Right cardiac atrium (tissue), 5 donors: ENCODE measurements around the gene CCDC92. TPM values are rescaled to one million over a fixed set of nuclear protein-coding genes. Genes with fewer than 3 reads are reported as not detected.

Experiments used
- ATAC-seq, 2 donors: fragments of 200-7000 bp; cut with Tn5 transposase; one replicate each; pipeline versions ENCODE4 v1.8.0 to v1.9.1; 2020; ENCODE audit warnings: moderate library complexity in 2 of 2, mild to moderate bottlenecking in 1 of 2
- DNase-seq, 3 donors: peaks; one replicate each; pipeline ENCODE4 v3.0.0-alpha.2; 2020
- H3K27ac ChIP-seq: one replicate; pipeline ENCODE4 v1.5.1; 2013; ENCODE audit warnings: mild to moderate bottlenecking, low read length, control low read depth, moderate library complexity
- H3K27me3 ChIP-seq: one replicate; pipeline ENCODE4 v1.6.1; 2013; ENCODE audit not compliant: control insufficient read depth, insufficient read depth
- H3K4me1 ChIP-seq: one replicate; pipeline ENCODE4 v1.6.1; 2013; ENCODE audit warnings: low read length; ENCODE audit not compliant: control insufficient read depth, insufficient read depth
- H3K4me3 ChIP-seq: one replicate; pipeline ENCODE4 v1.5.1; 2013; ENCODE audit warnings: low read length, control low read depth
- H3K9me3 ChIP-seq: one replicate; pipeline ENCODE4 v1.6.1; 2013; ENCODE audit warnings: low read length; ENCODE audit not compliant: control insufficient read depth
- WGBS: extraction: QIAGEN DNeasy Blood & Tissue Kit; methylation state at CpG from one replicate; pipeline ENCODE4 v1.1.7; 2013; 5-methylcytosine and 5-hydroxymethylcytosine counted together
- intact Hi-C, 4 donors: fragments of 100-400 bp; cut with DNase I; formaldehyde crosslinking; loops; one replicate each; pipeline versions ENCODE4 v1.11.0 to v1.14.0; 2022 to 2023
- polyA plus RNA-seq: library from polyadenylated mRNA; stranded (reverse); fragments of 200-250 nt; gene quantifications from one replicate; pipeline ENCODE4 v1.2.3, GENCODE V29; 2013
- total RNA-seq, 4 donors: library from RNA; stranded (reverse); fragmentation: NEBNext Ultra II Directional; extraction: Animal tissue kit (Norgen Biotek cat#: 25700); gene quantifications; one replicate each; pipeline ENCODE4 v1.2.1, GENCODE V29; 2021
- donor health status: healthy with polysubstance abuse.
- donor health status: DM: no; HTN: yes; CAD: no.
- donor health status: DM: no; HTN: no; CAD: no.
- donor health status: DM: no; HTN: yes; CAD: no; lungs with severe emphysema.
- donor health status: DM: yes; HTN: yes; CAD: no.

CCDC92 gene
- total and polyA plus RNA-seq, 5 donors = 47.5 to 80.0 (median 53.0) TPM

DNA sequence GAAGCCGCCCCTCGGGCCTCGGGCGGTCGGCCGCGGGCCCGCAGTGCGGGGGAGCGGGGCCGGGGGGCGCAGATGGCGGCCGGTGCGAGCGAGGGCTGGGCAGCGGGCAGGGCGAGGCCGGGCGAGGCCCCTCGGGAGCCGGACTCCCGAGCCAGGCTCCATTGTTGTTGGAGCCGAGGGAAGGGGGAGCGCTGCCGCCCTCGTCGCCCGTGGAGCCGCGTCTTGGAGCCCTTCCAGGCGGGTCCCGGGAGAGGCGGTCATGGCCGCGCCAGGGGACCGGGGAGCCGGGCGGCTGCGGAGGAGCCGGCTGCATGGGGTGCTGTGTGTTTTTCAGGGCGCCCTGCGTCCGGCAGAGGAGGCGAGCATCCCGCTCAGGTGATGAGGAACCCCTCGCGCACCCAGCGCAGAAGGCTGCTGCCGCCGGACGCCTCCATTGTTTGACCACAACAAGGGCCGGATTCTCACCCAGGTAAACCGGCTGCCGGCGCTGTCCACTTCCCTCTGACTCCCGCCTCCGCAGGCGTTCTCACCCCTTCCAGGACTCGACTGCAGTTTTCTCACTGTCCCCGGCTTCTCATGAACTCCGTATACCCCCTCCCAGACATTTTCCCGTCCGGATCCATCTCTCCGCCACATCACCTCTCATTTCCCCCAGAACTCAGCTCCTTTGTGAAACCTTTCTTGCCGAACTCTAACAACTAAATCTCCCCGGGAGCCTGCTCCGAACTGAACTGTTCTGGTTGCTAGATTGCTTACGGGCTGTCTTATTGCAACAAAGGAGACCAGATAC lies 1.1 kb upstream of the CCDC92 start:
- H3K9me3 ChIP-seq = no peaks in the 10 kb centered on the region
- DNase-seq = peak; percentile 59 to 85 (median 81)
- H3K27ac ChIP-seq = peak overlapping the region; percentile 77
- ATAC-seq = peak; percentile 4 to 12
- H3K4me3 ChIP-seq = peak overlapping the region; percentile 97
- intact Hi-C loops = no loop called here
- H3K27me3 ChIP-seq = no peaks in the 10 kb centered on the region
- 1% methylated on average over 69 of the region's 69 CpGs for WGBS
- peaks cover 2% of the 10 kb centered on the region for H3K4me1 ChIP-seq

DNA sequence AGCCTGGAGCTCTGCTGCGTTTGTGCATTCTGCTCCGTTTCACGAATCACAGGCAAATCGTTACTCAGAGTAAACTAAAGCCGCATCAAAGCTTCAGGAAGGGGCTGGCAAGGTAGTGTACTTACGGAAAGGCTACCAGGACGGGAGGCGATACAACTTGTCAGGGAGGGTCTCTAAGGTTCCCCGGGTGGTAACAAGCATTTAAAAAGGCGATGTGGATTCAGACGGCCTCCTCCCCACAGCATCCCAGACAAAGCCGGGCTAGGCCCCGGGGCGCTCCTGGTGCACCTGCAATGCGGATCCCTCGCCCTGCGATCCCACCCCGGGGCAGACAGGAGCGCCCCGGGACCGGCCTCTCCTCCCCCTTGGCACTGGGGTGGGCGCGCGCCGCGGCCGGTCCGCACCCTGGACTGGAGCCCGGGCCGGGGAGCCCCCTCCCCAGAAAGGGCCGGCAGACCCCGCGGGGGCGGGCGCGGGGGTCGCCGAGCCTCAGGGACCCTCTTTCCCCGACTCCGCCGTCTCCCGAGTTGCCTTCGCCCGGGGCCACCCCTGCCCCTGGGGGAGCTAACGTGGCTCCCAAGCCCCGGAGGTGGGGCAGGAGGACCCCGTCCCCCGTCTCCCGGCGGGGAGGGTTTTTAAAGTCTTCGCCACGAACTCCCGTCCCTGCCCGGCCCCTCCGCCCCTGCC lies 718 bp downstream of the CCDC92 start:
- ATAC-seq = peak; percentile 8 to 10
- DNase-seq = peak in 2 of 3 donors; percentile 30 to 70
- intact Hi-C loops = no loop called here
- peak overlapping the region; percentile 71 for H3K27ac ChIP-seq
- H3K4me1 ChIP-seq = peaks cover 2% of the 10 kb centered on the region
- WGBS = 1% methylated on average over 55 of the region's 55 CpGs
- no peaks in the 10 kb centered on the region for H3K27me3 ChIP-seq
- H3K9me3 ChIP-seq = no peaks in the 10 kb centered on the region
- peak overlapping the region; percentile 97 for H3K4me3 ChIP-seq

DNA sequence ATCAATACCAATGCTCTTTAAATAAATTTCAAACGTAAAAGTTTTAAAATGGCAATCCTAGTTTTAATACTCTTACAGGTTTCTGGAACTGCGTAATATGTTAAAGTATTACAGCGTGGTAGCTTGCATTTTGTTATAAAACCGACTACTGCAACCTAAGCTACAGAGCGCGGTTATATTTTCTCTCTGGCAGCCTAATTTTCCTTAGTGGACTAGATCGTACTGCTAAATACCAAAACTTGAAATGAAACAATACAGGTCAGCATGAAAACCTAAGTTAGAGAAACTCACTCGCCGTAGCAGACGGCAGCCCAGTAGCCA lies 1.2 kb downstream of the CCDC92 start:
- H3K27ac ChIP-seq = peak overlapping the region; percentile 71
- peak overlapping the region; percentile 97 for H3K4me3 ChIP-seq
- H3K27me3 ChIP-seq = no peaks in the 10 kb centered on the region
- intact Hi-C loops = no loop called here
- DNase-seq (no peak), ATAC-seq (no peak)
- peaks cover 7% of the 10 kb centered on the region for H3K4me1 ChIP-seq
- WGBS = 30% methylated on average over 10 of the region's 10 CpGs
- no peaks in the 10 kb centered on the region for H3K9me3 ChIP-seq

DNA sequence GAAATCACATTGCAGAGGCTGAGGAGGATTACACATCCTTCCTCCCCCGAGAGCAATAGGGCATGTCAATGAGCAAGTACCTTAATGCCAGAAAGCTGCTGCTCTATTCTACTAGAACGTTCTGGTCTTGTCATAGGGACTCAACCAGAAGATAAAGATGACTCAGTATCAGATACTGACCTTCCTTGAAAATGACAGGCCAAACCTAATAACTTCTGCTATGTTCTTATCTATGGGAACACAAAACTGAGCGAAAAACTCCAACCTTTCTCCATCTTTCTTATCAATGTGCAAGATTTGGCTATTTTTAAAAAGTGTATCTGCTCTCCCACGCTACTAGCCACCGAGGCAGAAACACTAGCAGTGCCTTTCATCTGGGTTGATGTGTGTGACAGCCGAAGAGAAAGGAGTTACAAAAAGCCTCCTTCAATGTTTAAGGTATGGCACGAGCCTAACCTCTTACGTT lies 5.5 kb downstream of the CCDC92 start:
- H3K9me3 ChIP-seq = no peaks in the 10 kb centered on the region
- no peak overlapping the region for H3K27ac ChIP-seq
- H3K4me3 ChIP-seq = no peak overlapping the region
- intact Hi-C loops = no loop called here
- WGBS = 78% methylated on average over 8 of the region's 8 CpGs
- H3K4me1 ChIP-seq = peaks cover 5% of the 10 kb centered on the region
- ATAC-seq = peak in 1 of 2 donors; percentile 10
- no peak for DNase-seq
- H3K27me3 ChIP-seq = no peaks in the 10 kb centered on the region

DNA sequence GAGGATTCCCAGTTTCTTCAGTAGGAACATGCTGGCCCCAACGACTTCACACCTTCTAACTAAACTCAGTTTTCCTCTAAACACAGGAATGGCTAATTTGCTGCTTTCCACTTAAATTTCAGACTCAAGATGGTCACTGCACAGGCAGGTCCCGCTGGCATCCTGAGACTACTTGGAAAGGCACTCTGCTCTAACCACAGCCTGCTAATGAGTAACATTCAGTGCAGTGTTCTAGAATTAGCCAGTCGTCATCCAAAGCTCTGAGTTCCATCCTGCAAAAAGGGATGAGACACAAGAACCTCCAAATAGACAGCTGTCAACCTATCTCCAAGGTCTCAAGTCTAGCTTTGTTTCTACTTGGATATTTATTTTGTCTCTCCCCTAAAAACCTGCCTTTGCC lies 6.0 kb downstream of the CCDC92 start:
- H3K27ac ChIP-seq = no peak overlapping the region
- peaks cover 8% of the 10 kb centered on the region for H3K4me1 ChIP-seq
- no peak overlapping the region for H3K4me3 ChIP-seq
- ATAC-seq = no peak
- intact Hi-C loops = no loop called here
- no peak for DNase-seq
- WGBS = 82% methylated on average over 3 of the region's 3 CpGs
- no peaks in the 10 kb centered on the region for H3K9me3 ChIP-seq
- H3K27me3 ChIP-seq = no peaks in the 10 kb centered on the region

DNA sequence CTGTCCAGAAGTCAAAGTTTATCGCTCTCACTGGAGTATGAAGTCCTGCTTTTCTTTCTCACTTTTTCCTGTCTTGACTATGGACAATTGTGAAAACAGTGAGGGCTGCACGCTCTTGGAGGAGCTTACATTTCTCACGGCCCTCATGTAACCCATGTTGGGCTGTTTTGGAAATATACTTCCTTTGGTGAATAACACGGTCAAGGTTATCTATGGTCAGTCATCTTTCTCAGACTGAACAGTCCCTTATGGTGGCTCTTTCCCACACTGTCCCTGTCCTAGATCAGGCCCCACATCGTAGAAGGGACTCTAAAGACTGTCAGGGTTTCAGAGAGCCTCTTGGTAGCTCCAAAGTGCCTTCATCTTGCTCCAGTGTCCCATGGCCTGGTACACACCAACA lies 7.2 kb downstream of the CCDC92 start:
- intact Hi-C loops = no loop called here
- no peak overlapping the region for H3K4me3 ChIP-seq
- ATAC-seq = no peak
- H3K27ac ChIP-seq = peak overlapping the region; percentile 3
- DNase-seq = no peak
- H3K4me1 ChIP-seq = peaks cover 9% of the 10 kb centered on the region
- no peaks in the 10 kb centered on the region for H3K9me3 ChIP-seq
- H3K27me3 ChIP-seq = no peaks in the 10 kb centered on the region
- 54% methylated on average over 5 of the region's 5 CpGs for WGBS

DNA sequence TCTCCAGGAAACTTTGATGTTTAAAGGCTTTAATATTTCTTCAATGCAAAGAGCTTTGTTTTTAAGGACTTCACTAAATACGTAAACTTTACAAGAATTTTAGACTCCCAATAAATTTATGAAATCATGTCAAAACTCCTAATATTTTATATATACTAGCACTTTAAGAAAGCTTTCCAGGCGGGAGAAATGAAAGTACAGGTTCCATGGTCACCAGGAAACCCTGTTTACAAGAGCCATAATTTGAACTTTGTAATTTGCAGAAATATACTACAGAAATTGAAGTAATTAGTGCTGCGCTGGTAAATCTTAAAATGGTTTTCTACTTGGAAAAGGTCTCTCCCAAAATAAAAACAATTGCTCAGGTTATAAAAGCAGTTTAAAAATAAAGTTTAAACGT lies 8.8 kb downstream of the CCDC92 start:
- H3K4me1 ChIP-seq = peaks cover 9% of the 10 kb centered on the region
- no peaks in the 10 kb centered on the region for H3K27me3 ChIP-seq
- ATAC-seq = no peak
- no peak overlapping the region for H3K4me3 ChIP-seq
- H3K9me3 ChIP-seq = no peaks in the 10 kb centered on the region
- intact Hi-C loops = no loop called here
- no peak overlapping the region for H3K27ac ChIP-seq
- no peak for DNase-seq
- WGBS = 96% methylated on average over 4 of the region's 4 CpGs

DNA sequence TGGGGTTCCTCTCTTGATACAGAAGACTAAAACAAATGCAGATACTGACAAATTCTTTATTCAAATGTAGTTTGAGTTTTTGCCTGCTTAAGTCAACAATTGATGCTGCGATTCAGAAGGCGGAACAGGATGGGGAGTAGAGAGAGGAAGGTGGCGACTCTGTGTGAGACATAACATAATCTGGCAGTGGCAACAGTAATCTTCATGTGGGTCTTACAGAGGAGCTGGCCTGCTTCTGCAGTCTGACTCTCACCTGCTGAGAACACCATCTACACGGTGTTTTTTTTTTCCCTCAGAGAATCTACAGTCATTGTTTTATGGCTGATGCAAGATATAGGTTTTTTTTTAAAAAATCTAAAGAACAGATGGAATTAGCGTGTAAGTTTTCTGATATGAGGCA lies 10.1 kb downstream of the CCDC92 start:
- ATAC-seq (no peak), DNase-seq (no peak)
- Histone ChIP-seq H3K4me1 (peaks cover 9% of the 10 kb centered on the region), H3K4me3 (no peak overlapping the region), H3K27ac (no peak overlapping the region), H3K9me3 (no peaks in the 10 kb centered on the region), H3K27me3 (no peaks in the 10 kb centered on the region)
- 68% methylated on average over 5 of the region's 5 CpGs for WGBS
- intact Hi-C loops = no loop called here

DNA sequence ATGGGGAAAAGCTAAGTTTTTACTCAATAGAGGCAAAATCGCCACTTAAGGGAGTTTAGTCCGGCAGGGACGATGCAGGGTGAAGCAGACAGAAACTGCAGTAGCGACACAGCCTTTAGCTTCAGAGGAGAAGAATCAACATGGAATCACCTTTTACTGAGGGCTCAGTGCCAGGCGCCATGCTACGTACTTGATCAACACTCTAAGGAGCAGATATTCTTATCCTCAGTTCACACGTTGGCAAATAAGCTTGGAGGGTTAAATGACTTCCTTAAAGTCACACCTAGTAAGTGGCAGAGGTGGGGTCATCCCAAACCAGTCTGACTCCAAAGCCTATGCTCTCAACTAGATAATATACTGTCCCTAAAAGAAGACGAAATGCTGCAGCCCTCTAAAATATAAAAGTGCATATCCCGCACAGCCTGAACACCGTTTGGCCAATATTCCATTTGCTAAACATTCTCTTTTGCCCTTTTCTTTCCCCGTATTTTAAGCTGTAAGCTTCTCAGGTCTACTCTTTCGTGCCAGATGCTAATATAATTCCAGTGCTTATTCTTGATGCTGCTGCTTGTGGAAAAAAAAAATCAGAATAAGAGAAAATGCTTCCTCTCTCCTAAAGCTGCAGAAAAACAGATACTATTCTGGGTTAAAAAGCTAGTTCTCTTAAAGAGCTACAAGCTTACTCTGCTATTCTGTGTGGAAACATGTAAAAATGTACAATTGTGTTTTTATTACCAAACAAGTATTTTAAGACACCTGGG lies 10.9 kb downstream of the CCDC92 start:
- no peak overlapping the region for H3K27ac ChIP-seq
- ATAC-seq (no peak), DNase-seq (no peak)
- WGBS = 65% methylated on average over 12 of the region's 12 CpGs
- peaks cover 7% of the 10 kb centered on the region for H3K4me1 ChIP-seq
- intact Hi-C loops = no loop called here
- H3K9me3 ChIP-seq = no peaks in the 10 kb centered on the region
- no peaks in the 10 kb centered on the region for H3K27me3 ChIP-seq
- no peak overlapping the region for H3K4me3 ChIP-seq

DNA sequence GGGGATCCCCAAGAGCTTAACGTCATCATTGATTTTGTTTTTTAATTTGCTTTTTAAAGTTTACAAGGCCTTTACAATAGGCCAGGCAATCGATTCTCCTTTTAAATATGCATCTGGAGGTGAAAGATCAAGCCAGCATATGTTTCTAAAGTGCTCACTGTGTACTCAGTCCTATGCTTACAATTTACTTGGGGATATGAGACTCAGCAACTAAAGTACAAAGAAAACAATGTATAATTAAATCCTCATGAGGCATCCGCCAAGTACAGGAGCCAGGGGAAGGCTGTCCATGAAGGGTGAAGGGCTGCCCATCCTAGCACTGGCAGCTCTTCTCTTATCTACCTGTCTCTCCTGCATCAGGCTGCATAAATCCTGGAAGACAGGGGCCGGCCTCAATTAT lies 11.8 kb downstream of the CCDC92 start:
- intact Hi-C loops = no loop called here
- 88% methylated on average over 4 of the region's 4 CpGs for WGBS
- peaks cover 4% of the 10 kb centered on the region for H3K4me1 ChIP-seq
- no peaks in the 10 kb centered on the region for H3K9me3 ChIP-seq
- ATAC-seq (no peak), DNase-seq (no peak)
- no peak overlapping the region for H3K4me3 ChIP-seq
- no peak overlapping the region for H3K27ac ChIP-seq
- H3K27me3 ChIP-seq = no peaks in the 10 kb centered on the region
